Peyer's patch (tissue), 4 donors: ENCODE data around the gene SIRPA.

ENCODE experiments used
- POLR2A ChIP-seq, 2 donors: fragments of 450-650 bp; IDR thresholded peaks; one replicate each; pipeline ENCODE4 v1.5.1; 2017; ENCODE audit warnings: antibody characterized with exemption in 2 of 2, mild to moderate bottlenecking in 2 of 2, moderate library complexity in 2 of 2
- TF ChIP-seq, protein P1 (sequence below), 6 experiments: fragments of 450-650 bp in 4 of 6; fragments of 200-600 bp in 2 of 6; sonication (generic) in 1 of 6; IDR thresholded peaks; one replicate each; pipeline ENCODE4 v1.5.1; 2017 to 2019; ENCODE audit warnings: antibody characterized with exemption in 6 of 6, mild to moderate bottlenecking in 3 of 6, moderate library complexity in 1 of 6

- TF ChIP-seq, protein P1, sequence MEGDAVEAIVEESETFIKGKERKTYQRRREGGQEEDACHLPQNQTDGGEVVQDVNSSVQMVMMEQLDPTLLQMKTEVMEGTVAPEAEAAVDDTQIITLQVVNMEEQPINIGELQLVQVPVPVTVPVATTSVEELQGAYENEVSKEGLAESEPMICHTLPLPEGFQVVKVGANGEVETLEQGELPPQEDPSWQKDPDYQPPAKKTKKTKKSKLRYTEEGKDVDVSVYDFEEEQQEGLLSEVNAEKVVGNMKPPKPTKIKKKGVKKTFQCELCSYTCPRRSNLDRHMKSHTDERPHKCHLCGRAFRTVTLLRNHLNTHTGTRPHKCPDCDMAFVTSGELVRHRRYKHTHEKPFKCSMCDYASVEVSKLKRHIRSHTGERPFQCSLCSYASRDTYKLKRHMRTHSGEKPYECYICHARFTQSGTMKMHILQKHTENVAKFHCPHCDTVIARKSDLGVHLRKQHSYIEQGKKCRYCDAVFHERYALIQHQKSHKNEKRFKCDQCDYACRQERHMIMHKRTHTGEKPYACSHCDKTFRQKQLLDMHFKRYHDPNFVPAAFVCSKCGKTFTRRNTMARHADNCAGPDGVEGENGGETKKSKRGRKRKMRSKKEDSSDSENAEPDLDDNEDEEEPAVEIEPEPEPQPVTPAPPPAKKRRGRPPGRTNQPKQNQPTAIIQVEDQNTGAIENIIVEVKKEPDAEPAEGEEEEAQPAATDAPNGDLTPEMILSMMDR (IDR thresholded peaks at IDR 0.05): no peak
- no peak for TF ChIP-seq POLR2A (IDR thresholded peaks at IDR 0.05)
These were observed 37.7 kb upstream of the SIRPA start for GRCh38 chr20:1857466-1857865.
